Inflammatory macrophage (primary cell): ENCODE results near the gene BLM.
"Not testable (repeated sequence)": the region's sequence is repeated elsewhere in the genome, so short reads cannot be mapped to it uniquely, and the experiment has no call there.

Experiments used
- DNase-seq, 2 donors: peaks; one replicate each; pipeline ENCODE4 v3.0.0-alpha.2; 2020 to 2022

BLM gene

GRCh38 chr15:90822204-90822955 is 105.2 kb downstream of the BLM start:
- peak in 1 of 2 donors; percentile 20 for DNase-seq

GRCh38 chr15:90823455-90823974 is 106.4 kb downstream of the BLM start:
- DNase-seq = no peak

GRCh38 chr15:90825115-90825899 is 108.2 kb downstream of the BLM start:
- DNase-seq = not testable (repeated sequence)

- not testable (repeated sequence) for DNase-seq
Observed at GRCh38 chr15:90826206-90826885, 109.2 kb downstream of the BLM start.

GRCh38 chr15:90826886-90827435 is 109.8 kb downstream of the BLM start:
- no peak for DNase-seq

- no peak for DNase-seq
Observed at GRCh38 chr15:90828111-90828510, 111.0 kb downstream of the BLM start.

- no peak for DNase-seq
Observed at GRCh38 chr15:90829126-90829525, 112.0 kb downstream of the BLM start.

- peak; percentile 89 to 94 for DNase-seq
Observed at GRCh38 chr15:90829942-90830440, 112.8 kb downstream of the BLM start.

GRCh38 chr15:90834626-90835025 is 117.5 kb downstream of the BLM start:
- no peak for DNase-seq

GRCh38 chr15:90836296-90836871 is 119.2 kb downstream of the BLM start:
- DNase-seq = peak; percentile 66 to 73

GRCh38 chr15:90837094-90837493 is 119.9 kb downstream of the BLM start:
- DNase-seq = no peak

GRCh38 chr15:90838139-90838538 is 121.0 kb downstream of the BLM start:
- DNase-seq = peak; percentile 46 to 81

GRCh38 chr15:90838544-90838943 is 121.4 kb downstream of the BLM start:
- no peak for DNase-seq

- DNase-seq = peak; percentile 82 to 85
Observed at GRCh38 chr15:90839187-90840071, 122.3 kb downstream of the BLM start.

- DNase-seq = peak in 1 of 2 donors; percentile 9
Observed at GRCh38 chr15:90840157-90840855, 123.2 kb downstream of the BLM start.

- DNase-seq = no peak
Observed at GRCh38 chr15:90840954-90841353, 123.8 kb downstream of the BLM start.

- peak; percentile 49 to 58 for DNase-seq
Observed at GRCh38 chr15:90844696-90845095, 127.5 kb downstream of the BLM start.

- peak; percentile 92 to 97 for DNase-seq
Observed at GRCh38 chr15:90845201-90845949, 128.2 kb downstream of the BLM start.

GRCh38 chr15:90849424-90849823 is 132.3 kb downstream of the BLM start:
- not testable (repeated sequence) for DNase-seq

GRCh38 chr15:90851114-90851513 is 134.0 kb downstream of the BLM start:
- no peak for DNase-seq
